GM21390 (cell line): ENCODE measurements around the gene GARRE1.
A peak's percentile ranks its signal among the peaks of the same experiment; 100 is the strongest.
"Not testable (repeated sequence)": the region's sequence is repeated elsewhere in the genome, so short reads cannot be mapped to it uniquely, and the experiment has no call there.

Source experiments
- ATAC-seq: cut with Tn5 transposase; IDR thresholded peaks from one replicate; pipeline ENCODE4 v1.9.1; 2021; ENCODE audit not compliant: unreplicated experiment

The GARRE1 gene, protein sequence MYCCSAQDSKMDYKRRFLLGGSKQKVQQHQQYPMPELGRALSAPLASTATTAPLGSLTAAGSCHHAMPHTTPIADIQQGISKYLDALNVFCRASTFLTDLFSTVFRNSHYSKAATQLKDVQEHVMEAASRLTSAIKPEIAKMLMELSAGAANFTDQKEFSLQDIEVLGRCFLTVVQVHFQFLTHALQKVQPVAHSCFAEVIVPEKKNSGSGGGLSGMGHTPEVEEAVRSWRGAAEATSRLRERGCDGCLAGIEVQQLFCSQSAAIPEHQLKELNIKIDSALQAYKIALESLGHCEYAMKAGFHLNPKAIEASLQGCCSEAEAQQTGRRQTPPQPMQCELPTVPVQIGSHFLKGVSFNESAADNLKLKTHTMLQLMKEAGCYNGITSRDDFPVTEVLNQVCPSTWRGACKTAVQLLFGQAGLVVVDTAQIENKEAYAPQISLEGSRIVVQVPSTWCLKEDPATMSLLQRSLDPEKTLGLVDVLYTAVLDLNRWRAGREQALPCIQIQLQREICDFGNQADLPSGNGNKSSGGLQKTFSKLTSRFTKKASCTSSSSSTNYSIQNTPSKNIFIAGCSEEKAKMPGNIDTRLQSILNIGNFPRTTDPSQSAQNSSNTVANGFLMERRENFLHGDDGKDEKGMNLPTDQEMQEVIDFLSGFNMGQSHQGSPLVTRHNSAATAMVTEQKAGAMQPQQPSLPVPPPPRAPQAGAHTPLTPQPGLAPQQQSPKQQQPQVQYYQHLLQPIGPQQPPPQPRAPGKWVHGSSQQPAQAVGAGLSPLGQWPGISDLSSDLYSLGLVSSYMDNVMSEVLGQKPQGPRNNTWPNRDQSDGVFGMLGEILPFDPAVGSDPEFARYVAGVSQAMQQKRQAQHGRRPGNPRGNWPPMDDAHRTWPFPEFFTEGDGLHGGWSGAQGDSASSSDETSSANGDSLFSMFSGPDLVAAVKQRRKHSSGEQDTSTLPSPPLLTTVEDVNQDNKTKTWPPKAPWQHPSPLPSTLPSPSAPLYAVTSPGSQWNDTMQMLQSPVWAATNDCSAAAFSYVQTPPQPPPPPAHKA (N-terminal part only)

DNA sequence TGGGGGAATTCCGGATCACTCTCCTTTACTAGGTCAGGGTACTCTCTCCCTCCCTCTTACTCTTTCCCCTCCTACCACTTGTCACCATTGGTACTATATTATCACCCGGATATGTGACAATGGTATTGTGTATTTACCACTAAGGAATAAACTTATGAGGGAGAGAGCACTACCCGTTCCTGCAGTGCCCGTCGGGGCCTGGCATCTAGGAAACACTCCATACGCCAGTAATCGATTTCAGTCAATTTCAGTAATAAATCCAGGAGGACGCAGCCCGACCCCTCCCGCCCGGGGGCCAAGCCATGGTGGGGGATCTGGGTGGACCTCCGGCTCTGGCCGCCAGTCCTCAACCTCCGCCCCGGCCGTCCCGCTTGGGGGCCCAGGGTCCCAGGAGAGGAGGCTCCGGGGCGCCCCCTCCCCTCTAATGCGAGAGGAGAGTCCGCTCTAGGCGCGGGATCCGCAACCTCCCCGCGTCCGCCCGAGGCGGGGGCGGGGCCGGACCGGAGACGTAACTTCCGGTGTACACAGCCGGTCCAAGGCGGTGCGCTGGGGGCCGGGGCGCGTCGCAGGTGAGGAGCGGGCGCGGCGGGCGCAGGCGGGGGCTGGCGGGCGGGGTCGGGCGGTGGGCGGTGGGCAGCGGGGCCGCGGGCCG lies at the start of gene GARRE1:
Gene GARRE1, plus strand, starts transcription at position 509 of the 652 bp plus-strand sequence. CDS start 45,920 bp downstream, outside the sequence.
- peak; percentile 89 for ATAC-seq

DNA sequence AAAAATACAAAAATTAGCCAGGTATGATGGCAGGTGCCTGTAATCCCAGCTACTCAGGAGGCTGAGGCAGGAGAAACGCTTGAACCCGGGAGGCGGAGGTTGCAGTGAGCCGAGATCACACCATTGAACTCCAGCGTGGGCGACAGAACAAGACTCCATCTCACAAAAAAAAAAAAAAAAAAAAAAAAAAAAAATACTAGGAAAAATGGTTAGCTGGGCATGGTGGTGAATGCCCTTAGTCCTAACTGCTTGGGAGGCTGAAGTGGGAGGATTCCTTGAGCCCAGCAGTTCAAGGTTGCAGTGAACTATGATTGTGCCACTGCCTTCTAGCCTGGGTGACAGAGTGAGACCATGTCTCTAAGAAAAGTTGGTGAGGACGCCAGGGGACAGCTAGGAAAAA lies 49.0 kb upstream of the GARRE1 start:
- not testable (repeated sequence) for ATAC-seq

DNA sequence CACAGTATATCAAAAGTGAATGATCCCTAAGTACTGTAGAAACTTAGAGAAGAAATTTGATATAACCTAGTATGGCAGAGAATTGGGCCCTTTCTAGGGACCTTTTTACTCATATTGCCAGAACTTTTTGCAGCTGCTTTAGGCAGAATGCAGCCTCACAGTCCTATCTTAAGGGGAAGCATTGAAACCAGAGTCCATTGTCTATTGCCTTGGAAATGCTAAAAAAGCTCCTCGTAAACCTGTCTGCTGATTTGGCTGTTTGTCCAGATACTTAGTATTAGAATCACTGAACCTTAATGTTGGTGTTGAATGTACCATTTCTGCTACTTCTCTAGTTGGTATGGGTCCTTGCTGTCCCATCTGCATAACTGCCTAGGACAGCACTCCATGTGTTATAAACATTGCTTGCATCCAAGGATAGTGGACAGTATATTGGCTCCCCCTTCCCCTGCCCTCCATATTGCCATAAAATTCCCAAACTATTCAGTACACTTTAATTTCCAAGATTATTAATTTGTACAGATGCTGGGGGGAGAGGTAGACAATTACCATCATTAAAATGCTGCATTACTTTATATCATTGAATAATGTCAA lies 46.0 kb upstream of the GARRE1 start:
- ATAC-seq: no peak

DNA sequence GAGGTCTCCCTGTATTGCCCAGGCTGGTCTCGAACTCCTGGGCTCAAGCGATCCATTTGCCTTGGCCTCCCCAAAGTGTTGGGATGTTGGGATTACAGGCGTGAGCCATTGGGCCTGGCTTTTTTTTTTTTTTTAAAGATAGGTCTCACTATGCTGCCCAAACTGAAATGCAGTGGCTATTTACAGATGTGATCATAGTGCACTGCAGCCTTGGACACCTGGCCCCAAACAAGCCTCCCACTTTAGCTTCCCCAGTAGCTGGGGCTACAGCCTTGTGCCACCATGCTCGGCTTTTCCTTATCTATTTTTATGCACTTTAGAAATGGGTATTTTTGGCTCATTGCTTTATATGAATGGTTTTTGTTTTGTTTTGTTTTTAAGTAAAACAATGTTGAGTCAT lies 44.6 kb upstream of the GARRE1 start:
- ATAC-seq: no peak

DNA sequence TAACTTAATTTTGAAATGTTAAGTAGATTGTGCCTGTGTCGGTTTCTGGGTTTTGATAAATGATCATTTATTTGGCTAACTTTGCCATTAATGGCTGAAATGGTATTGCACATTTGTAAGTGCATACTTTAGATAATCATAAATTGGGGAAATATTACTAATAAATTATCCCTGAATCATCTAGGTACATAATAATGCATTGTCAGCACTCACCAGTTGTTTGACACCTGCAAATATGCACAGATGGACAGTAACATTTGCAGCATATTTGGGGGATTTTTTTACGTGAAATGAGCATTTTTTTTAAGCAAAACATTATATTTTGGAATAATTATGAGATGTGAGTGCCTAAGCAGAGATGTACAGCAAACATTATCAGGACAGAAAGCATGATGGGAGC lies 41.1 kb upstream of the GARRE1 start:
- no peak for ATAC-seq

DNA sequence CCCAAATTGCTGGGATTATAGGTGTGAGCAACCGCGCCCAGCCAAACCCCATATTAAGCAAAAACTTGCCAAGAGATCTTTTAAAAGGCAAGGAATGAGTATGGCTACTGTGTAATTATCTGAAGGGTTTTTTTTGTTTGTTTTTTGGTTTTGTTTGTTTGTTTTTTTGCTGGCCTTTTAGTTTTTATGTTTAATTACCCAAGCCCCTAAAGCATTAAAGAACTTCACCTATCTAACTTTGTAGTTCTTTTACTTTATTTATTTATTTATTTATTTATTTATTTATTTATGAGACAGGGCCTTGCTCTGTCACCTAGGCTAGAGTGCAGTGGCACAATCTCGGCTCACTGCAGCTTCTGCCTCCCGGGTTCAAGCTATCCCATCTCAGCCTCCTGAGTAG lies 40.3 kb upstream of the GARRE1 start:
- no peak for ATAC-seq

DNA sequence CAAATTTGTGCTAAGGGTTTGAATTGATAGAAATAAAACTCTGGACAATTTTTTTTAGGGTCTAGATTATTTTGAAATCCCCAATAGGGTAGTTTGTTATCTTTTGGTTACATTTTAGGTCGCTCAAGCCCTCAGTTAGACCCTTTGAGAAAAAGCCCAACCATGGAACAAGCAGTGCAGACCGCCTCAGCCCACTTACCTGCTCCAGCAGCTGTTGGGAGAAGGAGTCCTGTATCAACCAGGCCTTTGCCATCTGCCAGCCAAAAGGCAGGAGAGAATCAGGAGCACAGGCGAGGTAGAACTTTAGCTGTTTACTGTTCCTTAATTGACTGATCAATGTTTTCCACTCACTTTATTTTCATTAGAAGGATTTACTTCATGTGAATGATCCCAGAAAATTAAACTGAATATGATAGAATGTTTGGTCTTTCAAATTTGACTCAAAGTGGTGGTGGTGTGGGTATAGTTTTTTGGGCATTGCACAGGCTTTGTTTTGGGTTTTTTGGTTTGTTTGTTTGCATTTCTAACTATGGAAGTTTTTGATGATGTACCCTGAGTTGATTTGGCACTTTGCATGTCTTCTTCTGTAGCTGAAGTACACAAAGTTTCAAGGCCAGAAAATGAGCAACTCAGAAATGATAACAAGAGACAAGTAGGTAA lies 39.2 kb upstream of the GARRE1 start:
- no peak for ATAC-seq

DNA sequence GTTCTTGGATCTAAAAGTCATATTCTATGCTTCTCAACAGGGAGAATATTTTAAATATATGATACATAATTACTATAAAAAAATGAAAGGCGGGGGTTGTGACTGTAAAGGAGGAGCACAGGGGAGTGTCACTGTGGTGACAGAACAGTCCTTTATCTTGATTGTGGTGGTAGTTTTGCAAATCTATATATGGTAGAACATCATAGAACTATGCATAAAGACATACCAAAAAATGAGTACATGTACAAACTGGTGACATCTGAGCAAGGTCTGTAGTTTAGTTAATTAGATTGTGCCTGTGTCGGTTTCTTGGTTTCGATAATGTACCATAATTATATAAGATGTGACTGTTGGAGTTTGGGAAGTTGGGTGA lies 38.7 kb upstream of the GARRE1 start:
- ATAC-seq: no peak

DNA sequence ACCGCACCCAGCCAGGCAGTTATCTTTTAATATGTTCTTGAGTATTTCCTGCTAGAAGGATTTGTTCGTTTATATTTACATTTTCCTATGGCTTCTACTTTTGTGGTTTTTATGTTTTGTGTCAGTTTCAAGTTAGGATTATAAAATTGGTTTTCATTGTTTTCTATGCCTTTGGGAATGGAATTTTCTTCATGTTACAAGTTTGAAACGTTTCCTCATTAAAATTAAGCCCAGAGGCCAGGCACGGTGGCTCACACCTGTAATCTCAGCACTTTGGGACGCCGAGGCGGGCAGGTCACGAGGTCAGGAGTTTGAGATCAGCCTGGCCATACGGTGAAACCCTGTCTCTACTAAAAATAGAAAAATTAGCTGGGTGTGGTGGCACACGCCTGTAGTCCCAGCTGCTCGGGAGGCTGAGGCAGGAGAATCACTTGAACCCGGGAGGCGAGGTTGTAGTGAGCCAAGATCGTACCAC lies 37.6 kb upstream of the GARRE1 start:
- ATAC-seq: not testable (repeated sequence)

DNA sequence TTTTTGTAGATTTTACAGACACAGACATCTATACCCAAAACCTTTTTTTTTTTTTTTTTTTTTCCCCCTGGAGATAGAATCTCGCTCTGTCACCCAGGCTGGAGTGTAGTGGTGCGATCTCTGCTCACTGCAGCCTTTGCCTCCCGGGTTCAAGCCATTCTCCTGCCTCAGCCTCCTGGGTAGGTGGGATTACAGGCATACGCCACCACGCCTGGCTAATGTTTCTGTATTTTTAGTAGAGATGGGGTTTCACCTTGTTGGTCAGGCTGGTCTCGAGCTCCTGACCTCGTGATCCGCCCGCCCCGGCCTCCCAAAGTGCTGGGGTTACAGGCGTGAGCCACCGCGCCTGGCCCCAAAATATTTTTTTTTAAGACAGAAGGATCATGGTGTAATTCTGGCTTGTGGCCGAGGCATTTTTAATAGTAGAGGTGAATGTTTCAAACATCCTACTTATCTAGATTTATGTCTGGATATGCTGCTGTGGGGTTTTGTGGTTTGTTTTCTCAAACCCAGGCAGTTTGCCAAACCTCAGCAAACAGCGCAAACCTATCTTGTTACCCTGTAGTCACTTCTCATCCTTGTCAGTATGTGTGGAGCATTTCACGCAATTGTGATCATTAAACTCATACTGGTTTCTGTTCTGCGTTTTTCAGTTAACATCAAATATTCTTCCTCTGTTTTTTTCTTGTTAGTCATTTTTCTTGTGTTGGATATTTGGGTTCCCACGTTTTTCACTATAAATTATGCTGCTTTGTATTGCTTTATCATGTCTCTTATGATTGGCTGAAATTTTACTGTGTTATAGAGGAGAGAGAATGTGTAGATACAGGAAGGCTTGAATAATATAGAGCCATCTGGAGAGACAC lies 36.2 kb upstream of the GARRE1 start:
- ATAC-seq: peak; percentile 72

DNA sequence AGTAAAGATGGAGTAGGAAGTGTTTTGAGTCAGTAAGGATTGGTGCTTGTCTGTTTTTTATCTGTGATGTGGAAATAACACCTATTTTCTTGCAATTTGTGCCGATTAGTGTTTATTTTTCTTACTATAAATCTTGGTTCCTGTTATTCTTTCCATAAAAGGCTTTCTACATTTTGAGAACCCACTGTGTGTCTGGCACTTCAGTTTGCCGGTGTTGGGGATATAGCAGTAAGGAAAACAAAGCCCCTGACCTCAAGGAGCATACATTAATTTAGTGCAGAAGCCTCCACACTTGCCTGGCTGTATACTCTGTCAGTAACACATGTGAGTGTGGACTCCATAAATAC lies 35.6 kb upstream of the GARRE1 start:
- ATAC-seq: no peak

DNA sequence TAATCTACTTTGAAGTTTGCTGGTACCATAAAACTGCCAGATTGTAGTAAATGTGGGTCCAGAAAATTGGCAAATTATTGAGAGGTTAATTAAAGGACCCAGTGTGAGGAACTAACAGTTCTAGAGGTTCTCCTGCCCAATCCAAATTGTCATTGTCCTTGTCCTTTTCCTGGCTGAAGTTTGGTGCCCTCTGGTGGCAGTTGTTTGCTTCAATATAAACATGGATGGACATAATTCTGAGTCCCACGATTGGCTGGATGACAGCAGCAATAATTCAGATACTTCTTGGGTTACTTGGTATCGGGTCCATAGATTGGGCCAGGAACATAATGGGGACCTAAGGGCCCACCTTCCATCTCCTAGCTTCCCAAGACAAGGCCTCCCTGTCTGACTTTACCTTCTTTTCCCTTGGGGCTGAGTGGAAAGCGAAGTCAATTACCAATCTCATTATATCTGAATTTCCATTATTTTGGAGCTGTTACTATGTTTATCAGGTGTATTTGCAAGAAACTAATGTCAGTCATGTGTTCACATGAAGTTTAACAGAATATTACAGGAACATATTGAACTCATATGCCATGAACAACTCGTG lies 33.8 kb upstream of the GARRE1 start:
- no peak for ATAC-seq

DNA sequence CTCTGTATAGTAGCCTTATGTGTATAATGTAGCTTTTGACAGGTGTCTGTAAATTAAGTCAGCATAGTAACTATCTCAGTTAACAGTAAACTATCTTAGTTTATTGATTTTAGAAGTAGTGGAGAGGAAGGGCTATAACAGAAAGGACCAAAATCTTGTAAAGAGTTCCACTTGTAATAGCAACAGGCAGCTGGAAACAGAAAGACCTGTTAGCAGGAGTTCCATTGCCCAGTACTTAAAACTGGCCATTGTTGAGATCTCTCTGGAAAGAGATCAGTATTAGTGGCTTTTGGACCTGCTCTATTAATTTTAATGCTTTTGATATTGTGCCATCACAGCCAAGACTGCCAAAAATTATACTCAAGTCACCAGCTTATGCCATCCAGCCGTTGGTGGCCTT lies 32.0 kb upstream of the GARRE1 start:
- ATAC-seq: no peak

DNA sequence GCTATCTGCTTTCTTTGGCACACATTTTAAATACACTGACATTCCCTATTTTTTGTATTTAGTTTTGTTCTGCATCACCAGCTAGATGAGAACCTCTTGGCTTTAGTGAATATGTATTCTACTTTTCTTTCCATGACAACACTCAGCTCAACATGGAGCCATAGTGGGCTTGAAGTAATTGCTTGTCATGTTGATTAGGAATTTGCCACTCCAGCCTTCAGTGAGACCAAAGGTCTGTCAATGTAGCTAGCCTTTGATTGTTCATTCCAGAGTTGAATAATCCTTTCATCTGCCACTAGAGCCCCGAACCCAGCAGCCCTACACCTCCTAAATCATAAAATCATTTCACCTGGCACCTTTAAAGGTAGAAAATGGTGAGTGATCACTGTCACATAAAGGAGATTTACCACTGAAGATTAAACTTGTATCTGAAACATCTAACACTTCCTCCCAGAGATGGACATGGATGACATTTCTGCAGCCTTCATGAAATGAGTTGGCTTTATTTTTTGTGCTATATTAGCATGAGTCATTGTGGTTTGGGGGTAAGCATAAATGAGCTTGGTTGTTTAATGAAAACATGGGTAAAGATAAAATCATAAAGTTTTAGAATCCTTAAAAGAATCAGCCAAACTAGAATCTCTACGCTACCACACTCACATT lies 29.2 kb upstream of the GARRE1 start:
- no peak for ATAC-seq

DNA sequence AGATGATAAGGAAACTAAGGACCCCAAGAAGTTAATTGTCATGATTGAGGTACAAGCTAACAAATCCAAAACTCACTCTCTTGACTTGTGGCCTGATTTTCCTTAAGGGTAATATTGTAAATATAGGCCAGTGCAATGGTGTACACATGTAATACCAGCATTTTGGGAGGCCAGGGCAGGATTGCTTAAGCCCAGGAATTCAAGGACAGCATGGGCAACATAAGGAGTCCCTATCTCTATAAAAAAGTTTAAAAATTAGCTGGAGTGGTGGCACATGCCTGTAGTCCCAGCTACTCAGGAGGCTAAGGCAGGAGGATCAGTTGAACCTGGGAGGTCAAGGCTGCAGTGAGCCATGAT lies 28.7 kb upstream of the GARRE1 start:
- ATAC-seq: no peak

DNA sequence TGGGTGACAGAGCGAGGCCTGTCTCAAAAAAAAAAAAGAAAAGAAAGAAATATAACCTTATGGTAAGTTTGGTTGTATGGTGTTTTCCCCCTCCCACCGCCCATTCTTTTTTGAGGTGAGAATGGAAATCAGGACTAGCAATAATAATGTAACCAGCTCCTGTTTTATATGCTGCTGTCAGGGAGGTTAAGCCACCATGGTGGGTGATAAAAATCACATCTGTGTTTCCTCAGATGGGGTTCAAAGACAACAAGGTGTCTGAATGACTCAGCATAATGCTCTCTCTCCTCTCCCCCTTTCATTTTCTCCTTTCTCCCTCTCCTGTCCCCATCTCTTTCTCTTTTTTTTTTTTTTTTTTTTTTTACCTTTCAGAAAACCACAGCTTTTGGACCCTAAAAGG lies 28.3 kb upstream of the GARRE1 start:
- no peak for ATAC-seq

DNA sequence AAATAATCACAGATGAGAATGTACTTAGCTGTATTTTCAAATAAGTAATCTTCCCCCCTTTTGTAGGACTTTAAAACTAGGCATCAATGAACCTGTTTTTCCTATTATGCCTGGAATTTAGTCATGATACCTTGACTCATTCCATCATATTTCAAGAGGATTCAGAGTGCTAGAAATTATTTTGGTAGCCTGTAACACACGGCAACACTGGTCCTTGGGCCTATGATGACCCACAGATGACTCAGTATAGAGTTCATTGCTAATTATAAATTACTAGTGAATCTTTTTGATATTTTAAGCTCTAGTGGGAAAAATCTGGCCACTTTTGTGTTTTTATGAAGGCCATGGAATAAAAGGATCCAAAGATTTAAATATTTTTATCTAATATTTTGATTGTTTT lies 26.0 kb upstream of the GARRE1 start:
- ATAC-seq: no peak

DNA sequence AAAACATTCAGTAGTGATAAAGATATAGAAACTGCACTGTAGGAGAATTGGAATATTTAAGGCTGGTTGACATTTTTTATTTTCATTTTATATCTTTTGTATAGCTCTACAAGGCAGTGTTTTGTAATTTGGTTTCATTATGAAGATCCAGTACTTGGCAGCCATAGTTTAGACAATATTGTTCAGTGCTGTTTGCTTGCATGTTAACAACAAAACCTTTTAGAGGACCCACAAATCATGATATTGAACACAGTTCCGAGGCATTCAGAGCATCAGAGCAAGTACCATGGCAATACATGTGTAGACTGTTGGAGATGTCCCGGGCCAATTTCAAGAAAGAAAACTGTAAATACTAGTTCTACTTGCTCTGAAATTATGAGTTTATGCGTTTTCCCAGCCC lies 25.6 kb upstream of the GARRE1 start:
- ATAC-seq: no peak

DNA sequence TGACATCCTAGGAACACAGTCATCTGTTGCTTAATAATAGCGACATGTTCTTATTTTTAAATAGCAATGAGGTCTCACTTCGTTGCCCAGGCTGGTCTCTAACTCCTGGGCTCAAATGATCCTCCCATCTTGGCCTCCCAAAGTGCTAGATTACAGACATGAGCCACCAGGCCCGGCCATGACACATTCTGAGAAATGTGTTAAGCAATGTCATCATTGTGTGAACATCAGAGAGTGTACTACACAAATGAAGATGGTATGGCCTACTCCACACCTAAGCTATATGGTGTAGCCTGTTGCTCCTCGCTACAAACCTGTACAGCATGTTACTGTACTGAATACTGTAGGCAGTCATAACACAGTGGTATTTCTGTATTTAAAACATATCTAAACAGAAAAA lies 24.6 kb upstream of the GARRE1 start:
- no peak for ATAC-seq
